NCI-H1417 (cell line): Measurements from ENCODE around the gene STK32A.

ENCODE experiments used
- DNase-seq, 3 experiments: peaks; one replicate each; lab custom pipeline; 2025; lab: John Stamatoyannopoulos, UW

The STK32A gene

GRCh38 chr5:147391781-147392180 lies 157.0 kb downstream of the STK32A start:
- DNase-seq, result peak; percentile 4 to 16 (median 7)

GRCh38 chr5:147393874-147394672 lies 159.2 kb downstream of the STK32A start:
- no peak for DNase-seq

- no peak for DNase-seq
Measured at GRCh38 chr5:147396070-147396823, 161.4 kb downstream of the STK32A start.

GRCh38 chr5:147397616-147398015 lies 162.8 kb downstream of the STK32A start:
- DNase-seq, result no peak

- DNase-seq, result no peak
Measured at GRCh38 chr5:147398860-147399259, 164.0 kb downstream of the STK32A start.

GRCh38 chr5:147400126-147400809 lies 165.4 kb downstream of the STK32A start:
- DNase-seq, result no peak

- DNase-seq, result no peak
Measured at GRCh38 chr5:147400881-147401280, 166.1 kb downstream of the STK32A start.

- no peak for DNase-seq
Measured at GRCh38 chr5:147403651-147404640, 169.1 kb downstream of the STK32A start.

- DNase-seq, result no peak
Measured at GRCh38 chr5:147404706-147405105, 169.9 kb downstream of the STK32A start.

- no peak for DNase-seq
Measured at GRCh38 chr5:147406636-147407035, 171.8 kb downstream of the STK32A start.

- DNase-seq, result no peak
Measured at GRCh38 chr5:147407094-147407681, 172.4 kb downstream of the STK32A start.

GRCh38 chr5:147408980-147409379 lies 174.2 kb downstream of the STK32A start:
- no peak for DNase-seq

GRCh38 chr5:147410496-147411358 lies 175.9 kb downstream of the STK32A start:
- no peak for DNase-seq

- DNase-seq, result no peak
Measured at GRCh38 chr5:147411359-147412319, 176.8 kb downstream of the STK32A start.

GRCh38 chr5:147412561-147412960 lies 177.7 kb downstream of the STK32A start:
- no peak for DNase-seq

- DNase-seq, result no peak
Measured at GRCh38 chr5:147413266-147413665, 178.4 kb downstream of the STK32A start.

GRCh38 chr5:147415651-147416050 lies 180.8 kb downstream of the STK32A start:
- no peak for DNase-seq

- peak in 1 of 3 experiments; percentile 87 for DNase-seq
Measured at GRCh38 chr5:147417135-147417813, 182.4 kb downstream of the STK32A start.
